HEK293 (cell line): ENCODE results near the gene ZNF732.
"Not testable (repeated sequence)": the region's sequence is repeated elsewhere in the genome, so short reads cannot be mapped to it uniquely, and the experiment has no call there.

Experiments used
- CTCF ChIP-seq: fragments of 450-650 bp; formaldehyde crosslinking; IDR thresholded peaks from 2 replicates; pipeline ENCODE4 v1.5.1; 2016; ENCODE audit warnings: missing biosample characterization, missing genetic modification characterization
- ZBTB1 ChIP-seq: fragments of 450-650 bp; formaldehyde crosslinking; IDR thresholded peaks from 2 replicates; pipeline ENCODE4 v1.5.1; 2016; ENCODE audit warnings: missing biosample characterization, missing genetic modification characterization
- ZBTB26 ChIP-seq: fragments of 450-650 bp; formaldehyde crosslinking; optimal IDR thresholded peaks from 2 replicates; pipeline ENCODE3; 2016; ENCODE audit warnings: missing biosample characterization, mild to moderate bottlenecking, missing genetic modification characterization
- ZFP41 ChIP-seq: fragments of 450-650 bp; formaldehyde crosslinking; IDR thresholded peaks from 2 replicates; pipeline ENCODE4 v1.5.1; 2016; ENCODE audit warnings: missing biosample characterization, missing genetic modification characterization, borderline replicate concordance
- ZNF274 ChIP-seq, 2 experiments: fragments of 200-500 bp in 1 of 2; fragments of 450-650 bp in 1 of 2; sonication (Bioruptor generic) in 1 of 2; formaldehyde crosslinking in 1 of 2; IDR thresholded peaks; 2 replicates each; pipeline versions ENCODE4 v1.5.1 to v1.6.1; 2014 to 2016; ENCODE audit warnings: borderline replicate concordance in 1 of 2, inconsistent platforms in 1 of 2, low read length in 1 of 2, missing biosample characterization in 1 of 2, missing genetic modification characterization in 1 of 2
- ZNF558 ChIP-seq: fragments of 450-650 bp; formaldehyde crosslinking; IDR thresholded peaks from 2 replicates; pipeline ENCODE4 v1.5.1; 2016; ENCODE audit warnings: missing biosample characterization, missing genetic modification characterization
- ZNF571 ChIP-seq: fragments of 450-650 bp; formaldehyde crosslinking; IDR thresholded peaks from 2 replicates; pipeline ENCODE4 v1.5.0; 2017; ENCODE audit warnings: missing biosample characterization, missing genetic modification characterization
- ZNF580 ChIP-seq: fragments of 450-650 bp; formaldehyde crosslinking; IDR thresholded peaks from 2 replicates; pipeline ENCODE4 v1.5.1; 2016; ENCODE audit warnings: missing biosample characterization, missing genetic modification characterization
- ZNF664 ChIP-seq: fragments of 450-650 bp; formaldehyde crosslinking; IDR thresholded peaks from 2 replicates; pipeline ENCODE4 v1.5.1; 2016; ENCODE audit warnings: missing biosample characterization, missing genetic modification characterization
- ZNF768 ChIP-seq: fragments of 450-650 bp; formaldehyde crosslinking; IDR thresholded peaks from 2 replicates; pipeline ENCODE4 v1.5.1; 2018; ENCODE audit warnings: missing biosample characterization, mild to moderate bottlenecking, missing genetic modification characterization
- ZNF785 ChIP-seq: fragments of 450-650 bp; formaldehyde crosslinking; IDR thresholded peaks from 2 replicates; pipeline ENCODE4 v1.5.1; 2016; ENCODE audit warnings: missing biosample characterization, missing genetic modification characterization

GRCh38 chr4:304516-304915 is 758 bp downstream of the ZNF732 start:
- not testable (repeated sequence) for TF ChIP-seq CTCF (tag by site-specific recombination); ZBTB26 (tag by site-specific recombination); ZNF274 (IDR thresholded peaks at IDR 0.05; ENCODE audit: low read length); ZNF274 (tag by site-specific recombination; IDR thresholded peaks at IDR 0.05; ENCODE audit: borderline replicate concordance); ZNF580 (tag by site-specific recombination); ZFP41 (tag by site-specific recombination); ZNF785; ZNF571 (tag by site-specific recombination); ZNF558 (tag by site-specific recombination); ZNF664 (tag by site-specific recombination); ZBTB1 (tag by site-specific recombination); ZNF768 (tag by site-specific recombination)
